ENCODE data around the gene COL1A1.

The COL1A1 gene

DNA sequence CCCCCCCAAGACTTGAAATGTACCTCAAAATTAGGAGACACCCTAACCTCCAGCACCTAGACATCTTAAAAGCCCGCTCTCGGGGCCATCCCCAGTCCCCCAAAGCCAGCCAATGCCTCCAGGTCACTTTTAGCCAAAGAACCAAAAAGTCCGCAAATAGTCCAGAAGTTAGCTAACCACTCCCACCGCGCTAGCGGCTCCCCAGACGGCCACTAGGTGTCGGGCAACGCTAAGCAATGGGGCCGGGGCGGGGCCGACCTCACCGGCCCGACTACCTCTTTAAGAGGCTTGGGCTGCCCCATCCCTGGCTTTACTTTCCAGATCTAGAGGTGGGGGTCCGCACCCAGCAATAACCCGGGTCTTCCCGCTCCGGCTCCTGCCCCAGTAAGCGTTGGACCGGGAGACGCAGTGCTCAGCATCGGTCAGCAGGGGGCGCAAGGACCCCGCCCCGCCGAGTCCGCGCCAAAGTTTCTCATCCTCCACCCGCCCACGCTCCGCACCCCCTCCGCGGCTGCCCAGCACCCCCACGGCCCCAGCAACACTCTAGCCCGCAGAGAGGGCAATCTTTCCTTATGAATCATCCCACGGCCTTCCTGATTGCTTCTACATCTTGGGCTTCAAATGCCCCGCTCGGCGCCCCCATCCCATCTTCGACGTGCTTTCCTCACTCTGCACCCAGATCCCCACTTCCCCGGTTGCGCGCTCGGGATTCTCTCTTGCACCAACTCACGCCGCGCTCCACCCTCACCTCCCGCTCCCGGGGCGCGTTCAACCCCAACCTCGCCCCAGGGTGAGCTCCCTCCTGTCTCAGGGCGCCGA, 765 bp downstream of the COL1A1 start:
- DNase-seq (ENCODE audit: low read depth in 1 of 2, low spot score in 1 of 2): peak; percentile 61 to 67

- peak; percentile 22 to 40 for DNase-seq (ENCODE audit: low read depth in 1 of 2, low spot score in 1 of 2)
These were observed 1.5 kb downstream of the COL1A1 start for GRCh38 chr17:50199803-50200456.

DNA sequence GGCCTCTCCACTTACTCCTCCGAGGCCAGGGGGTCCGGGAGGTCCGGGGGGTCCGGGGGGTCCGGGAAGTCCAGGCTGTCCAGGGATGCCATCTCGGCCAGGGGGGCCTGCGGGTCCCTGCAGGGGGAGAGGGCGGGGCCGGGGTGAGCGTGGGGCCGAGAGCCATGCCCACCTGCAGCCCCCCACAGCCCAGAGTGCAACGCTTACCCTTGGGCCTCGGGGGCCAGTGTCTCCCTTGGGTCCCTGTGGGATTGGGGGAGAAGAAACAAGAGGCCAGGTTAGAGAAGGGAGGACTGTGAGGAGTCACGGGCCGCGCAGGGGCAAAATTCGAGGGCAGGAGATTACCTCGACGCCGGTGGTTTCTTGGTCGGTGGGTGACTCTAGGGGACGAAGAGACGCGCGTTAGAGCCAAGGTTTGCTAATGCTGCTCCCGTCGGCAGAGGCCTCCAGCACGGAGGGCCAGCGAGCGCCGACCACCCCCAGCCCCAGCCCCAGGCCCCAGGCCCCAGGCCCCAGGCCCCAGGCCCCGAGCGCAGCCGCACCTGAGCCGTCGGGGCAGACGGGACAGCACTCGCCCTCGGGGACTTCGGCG, 2.1 kb downstream of the COL1A1 start:
- DNase-seq (ENCODE audit: low read depth in 1 of 2, low spot score in 1 of 2): no peak

- DNase-seq (ENCODE audit: low read depth in 1 of 2, low spot score in 1 of 2): peak; percentile 22 to 49
These were observed 3.3 kb downstream of the COL1A1 start for GRCh38 chr17:50198026-50198669.

- no peak for DNase-seq (ENCODE audit: low read depth in 1 of 2, low spot score in 1 of 2)
These were observed 4.6 kb downstream of the COL1A1 start for GRCh38 chr17:50196826-50197225.

GRCh38 chr17:50196036-50196435, 5.4 kb downstream of the COL1A1 start:
- no peak for DNase-seq (ENCODE audit: low read depth in 1 of 2, low spot score in 1 of 2)

DNA sequence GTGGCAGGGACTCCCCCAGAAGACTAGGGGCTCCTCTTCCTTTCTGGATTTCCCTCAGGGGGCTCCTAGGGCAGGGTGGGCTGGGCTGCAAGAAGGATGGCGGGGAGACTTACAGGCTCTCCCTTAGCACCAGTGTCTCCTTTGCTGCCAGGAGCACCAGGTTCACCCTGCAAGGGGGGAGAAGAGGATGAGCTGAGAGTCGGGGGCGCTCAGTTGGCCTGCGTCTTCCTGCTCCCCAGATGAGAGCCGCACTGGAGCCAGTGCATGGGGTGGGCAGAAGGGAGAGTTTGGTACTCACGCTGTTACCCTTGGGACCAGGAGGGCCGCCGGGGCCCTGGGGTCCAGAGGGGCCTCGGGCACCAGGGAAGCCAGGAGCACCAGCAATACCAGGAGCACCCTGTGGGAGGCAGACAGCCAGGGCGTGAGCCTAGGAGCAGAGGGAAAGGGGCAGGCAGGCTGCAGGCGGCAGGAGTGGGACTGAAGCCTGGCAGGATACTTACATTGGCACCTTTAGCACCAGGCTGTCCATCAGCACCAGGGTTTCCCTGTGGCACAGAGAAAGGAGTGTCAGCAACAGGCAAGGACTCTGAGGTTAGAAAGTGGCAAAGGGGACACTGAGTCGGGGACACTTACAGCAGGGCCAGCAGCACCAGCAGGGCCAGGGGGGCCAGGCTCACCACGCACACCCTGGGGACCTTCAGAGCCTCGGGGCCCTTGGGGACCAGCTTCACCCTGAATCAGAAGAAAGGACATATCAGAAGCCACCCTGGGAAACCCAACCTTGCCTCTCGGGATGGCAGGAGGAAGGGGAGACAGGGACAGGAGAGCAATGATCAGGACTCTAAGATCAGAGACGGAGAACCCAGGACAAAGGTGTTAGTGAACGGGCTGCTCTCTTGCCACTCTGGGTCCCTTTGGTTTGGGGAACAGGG, 6.2 kb downstream of the COL1A1 start:
- no peak for DNase-seq (ENCODE audit: low read depth in 1 of 2, low spot score in 1 of 2)

- no peak for DNase-seq (ENCODE audit: low read depth in 1 of 2, low spot score in 1 of 2)
These were observed 7.1 kb downstream of the COL1A1 start for GRCh38 chr17:50194140-50194933.

DNA sequence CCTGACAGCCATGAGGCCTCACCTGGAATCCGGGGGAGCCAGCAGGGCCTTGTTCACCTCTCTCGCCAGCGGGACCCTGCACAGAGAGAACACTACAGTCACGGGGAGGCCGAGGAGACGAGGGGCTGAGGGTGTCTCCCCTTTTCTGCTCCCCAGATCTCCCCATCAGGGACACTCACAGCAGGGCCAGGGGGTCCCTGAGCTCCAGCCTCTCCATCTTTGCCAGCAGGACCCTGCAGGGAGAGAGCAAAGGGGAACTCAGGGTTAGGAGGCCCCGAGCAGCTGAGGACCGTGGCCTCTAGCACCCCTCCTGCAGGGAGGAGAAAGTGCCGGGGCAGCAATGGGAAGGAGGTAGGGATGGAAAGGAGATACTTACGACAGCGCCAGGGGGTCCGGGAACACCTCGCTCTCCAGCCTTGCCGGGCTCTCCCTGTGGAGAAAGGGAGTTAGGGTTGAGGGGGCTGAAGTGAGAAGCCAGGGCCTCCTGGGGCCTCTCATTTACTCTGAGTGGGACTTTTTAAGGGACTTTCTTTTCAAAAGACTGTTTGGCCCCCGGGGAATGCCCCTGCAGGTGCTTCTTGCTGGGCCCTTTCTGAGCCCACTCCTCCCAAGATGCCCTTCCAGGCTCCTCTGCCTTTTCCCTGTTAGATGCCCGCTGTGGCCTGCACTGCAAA, 8.7 kb downstream of the COL1A1 start:
- no peak for DNase-seq (ENCODE audit: low read depth in 1 of 2, low spot score in 1 of 2)

DNA sequence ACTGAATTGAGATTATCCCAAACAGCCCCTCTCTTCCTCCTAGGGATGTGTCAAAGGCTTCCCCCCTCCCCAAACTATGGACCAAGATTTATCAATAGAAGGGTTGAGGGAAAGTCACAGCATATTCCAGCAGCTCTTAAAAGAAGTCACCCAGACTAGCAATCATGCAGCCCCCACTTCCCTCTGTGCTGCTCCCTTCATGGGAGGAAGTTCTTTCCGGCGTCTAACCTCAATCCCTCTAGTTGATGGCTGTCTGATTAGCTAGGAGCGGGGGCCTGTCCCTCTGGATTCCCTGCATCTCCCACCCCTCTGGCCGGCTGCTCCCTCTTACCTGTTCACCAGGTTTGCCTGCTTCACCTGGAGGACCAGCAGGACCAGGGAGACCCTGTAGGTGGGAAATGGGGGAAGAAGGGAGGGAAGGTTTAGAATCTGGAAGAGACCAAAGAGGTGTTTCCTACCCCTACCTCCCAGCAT, 9.2 kb downstream of the COL1A1 start:
- DNase-seq (ENCODE audit: low read depth in 1 of 2, low spot score in 1 of 2): no peak

DNA sequence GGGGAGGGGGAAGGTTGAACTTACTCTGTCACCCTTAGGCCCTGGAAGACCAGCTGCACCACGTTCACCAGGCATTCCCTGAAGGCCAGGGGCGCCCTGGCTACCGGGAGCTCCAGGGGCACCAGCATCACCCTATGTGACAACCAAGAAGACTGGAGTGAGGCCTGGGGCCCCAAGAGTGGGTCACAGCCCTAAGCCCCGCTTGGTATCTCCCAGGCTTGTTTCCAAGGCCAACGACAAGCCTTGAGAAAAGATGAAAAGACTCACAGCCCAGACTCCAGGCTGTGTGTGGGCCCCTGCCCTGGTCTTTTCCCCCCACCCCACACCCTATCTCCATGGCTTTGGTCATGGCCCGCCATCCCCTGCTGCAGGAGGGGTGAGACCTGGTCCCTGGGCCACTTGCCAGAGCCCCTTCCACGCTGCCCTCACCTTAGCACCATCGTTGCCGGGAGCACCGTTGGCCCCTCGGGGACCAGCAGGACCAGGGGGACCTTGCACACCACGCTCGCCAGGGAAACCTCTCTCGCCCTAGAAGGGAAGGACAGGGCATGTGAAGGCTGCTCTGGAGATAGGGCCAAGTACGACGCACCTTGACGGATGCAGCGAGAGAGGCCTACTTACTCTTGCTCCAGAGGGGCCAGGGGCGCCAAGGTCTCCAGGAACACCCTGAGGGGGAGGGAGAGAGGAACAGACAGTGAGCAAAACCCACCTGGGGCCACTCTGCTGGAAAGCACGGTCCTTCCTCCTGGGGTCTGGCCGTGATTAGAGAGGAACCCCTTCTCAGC, 9.9 kb downstream of the COL1A1 start:
- DNase-seq (ENCODE audit: low read depth in 1 of 2, low spot score in 1 of 2): no peak

DNA sequence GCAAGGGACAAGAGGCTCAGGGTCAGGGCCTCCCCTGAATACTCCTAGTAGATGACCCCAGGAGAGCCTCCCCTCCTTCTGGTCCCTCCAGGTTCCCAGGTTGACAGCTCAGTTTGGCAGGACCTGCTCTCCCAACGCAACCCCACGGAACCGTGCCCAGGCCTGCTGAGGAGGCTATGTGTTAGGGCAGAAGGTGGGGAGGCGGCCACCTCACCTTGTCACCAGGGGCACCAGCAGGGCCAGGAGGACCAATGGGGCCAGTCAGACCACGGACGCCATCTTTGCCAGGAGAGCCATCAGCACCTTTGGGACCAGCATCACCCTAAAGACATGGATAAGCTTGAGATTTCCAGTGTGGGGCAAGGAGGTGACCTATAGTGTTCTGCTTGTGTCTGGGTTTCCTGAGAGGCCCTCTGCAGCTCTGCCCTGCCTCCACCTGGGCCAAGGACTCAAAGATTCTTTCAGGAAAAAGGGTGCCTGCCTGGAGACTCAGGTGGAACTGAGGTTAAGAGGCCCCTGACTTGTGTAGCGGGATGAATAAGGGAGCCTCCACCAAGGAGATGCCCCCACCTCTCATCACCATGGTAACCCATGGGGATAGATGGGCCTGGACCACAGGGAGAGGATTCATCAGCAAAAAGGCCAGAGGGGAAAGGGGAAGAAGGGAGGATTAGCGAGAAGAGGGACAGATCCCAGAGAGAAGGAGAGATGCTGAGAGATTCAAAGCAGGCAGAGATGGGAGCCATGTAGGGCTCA, 10.7 kb downstream of the COL1A1 start:
- DNase-seq (ENCODE audit: low read depth in 1 of 2, low spot score in 1 of 2): no peak

GRCh38 chr17:50190293-50190602, 11.2 kb downstream of the COL1A1 start:
- no peak for DNase-seq (ENCODE audit: low read depth in 1 of 2, low spot score in 1 of 2)

DNA sequence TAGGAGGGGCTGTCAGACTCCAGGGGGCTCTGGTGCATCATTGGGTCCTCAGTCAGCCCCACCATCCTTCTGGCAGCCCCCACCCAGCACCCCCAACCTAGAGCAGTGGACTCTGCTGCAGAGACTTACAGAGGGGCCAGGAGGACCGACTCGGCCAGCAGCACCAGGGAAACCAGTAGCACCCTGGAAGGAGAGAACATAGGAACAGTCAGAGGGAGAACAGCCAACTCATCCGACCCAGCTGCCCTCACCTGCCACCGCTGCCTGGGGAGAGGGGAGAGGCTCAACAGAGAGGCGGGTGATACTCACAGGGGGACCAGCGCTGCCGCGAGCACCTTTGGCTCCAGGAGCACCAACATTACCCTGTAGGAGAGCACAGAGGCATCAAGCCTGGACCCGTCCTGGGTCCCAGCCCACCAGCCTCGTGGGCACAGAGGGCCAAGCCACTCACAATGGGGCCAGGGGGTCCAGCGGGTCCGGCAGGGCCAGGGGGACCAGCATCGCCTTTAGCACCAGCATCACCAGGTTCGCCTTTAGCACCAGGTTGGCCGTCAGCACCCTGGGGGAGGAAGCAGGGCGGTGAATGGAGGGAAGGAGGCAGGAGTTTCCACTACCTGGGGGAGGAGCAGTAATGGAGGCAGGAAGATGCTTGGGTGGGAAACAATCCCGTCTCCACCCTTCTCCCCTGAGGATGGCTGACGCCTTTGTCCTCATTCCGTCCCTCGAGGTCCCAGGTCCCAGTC, 11.7 kb downstream of the COL1A1 start:
- DNase-seq (ENCODE audit: low read depth in 1 of 2, low spot score in 1 of 2): no peak

DNA sequence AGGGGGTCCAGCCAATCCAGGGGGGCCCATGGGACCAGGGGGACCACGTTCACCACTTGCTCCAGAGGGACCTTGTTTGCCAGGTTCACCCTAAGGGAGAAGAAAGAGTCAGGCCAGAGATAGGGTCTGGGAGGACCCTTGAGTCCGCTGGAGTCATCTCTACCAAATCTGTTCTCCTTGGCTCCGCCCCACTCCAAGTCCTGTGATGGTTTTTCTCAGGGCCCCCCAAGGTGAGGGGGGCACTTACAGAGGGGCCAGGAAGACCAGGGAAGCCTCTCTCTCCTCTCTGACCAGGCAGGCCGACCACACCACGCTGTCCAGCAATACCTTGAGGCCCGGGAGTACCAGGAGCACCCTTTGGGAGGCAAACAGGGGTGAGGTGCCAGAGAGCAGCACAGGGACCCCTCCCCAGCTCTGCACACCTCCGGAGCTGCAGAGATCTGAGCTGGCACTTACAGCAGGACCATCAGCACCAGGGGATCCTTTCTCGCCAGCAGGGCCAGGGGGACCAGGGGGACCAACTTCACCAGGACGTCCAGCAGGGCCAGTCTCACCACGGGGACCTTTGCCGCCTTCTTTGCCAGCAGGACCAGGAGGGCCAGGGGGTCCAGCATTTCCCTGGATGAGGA, 12.4 kb downstream of the COL1A1 start:
- DNase-seq (ENCODE audit: low read depth in 1 of 2, low spot score in 1 of 2): no peak

GRCh38 chr17:50188531-50188920, 12.9 kb downstream of the COL1A1 start:
- DNase-seq (ENCODE audit: low read depth in 1 of 2, low spot score in 1 of 2): no peak

Data from stimulated activated CD4-positive, alpha-beta T cell treated with anti-CD3 and anti-CD28 coated beads, Interleukin-15, amount 100 ng/mL, for 1 hour (primary cell).